ENCODE results near the gene MCRS1. TPM values are rescaled to one million over a fixed set of nuclear protein-coding genes. Genes with fewer than 3 reads are reported as not detected.

The MCRS1 gene
- total RNA-seq, 1 donor from 2014 or later = 65.6 TPM

DNA sequence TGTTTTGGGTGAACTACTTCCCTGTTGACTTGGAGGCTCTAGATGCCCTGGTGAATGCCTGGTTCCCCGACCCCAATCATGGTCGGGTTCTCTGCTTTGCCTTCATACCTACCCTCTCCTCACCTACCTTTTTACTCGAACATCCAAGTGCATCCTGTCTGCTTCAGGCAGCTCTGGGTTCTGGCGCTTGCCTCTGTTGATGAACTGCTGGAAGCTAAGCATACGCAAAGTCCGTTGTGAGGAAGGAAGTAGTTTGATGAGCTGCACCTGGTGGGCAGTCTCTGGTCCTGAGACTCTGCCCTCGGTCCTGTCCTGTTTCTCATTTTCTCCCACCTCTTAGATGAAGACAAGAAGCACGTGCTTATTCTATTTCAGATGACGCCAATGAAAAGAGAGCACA lies 15.5 kb downstream of the MCRS1 start:
- peaks cover 7% of the 10 kb centered on the region for H3K4me1 Mint-ChIP-seq
- no peaks in the 10 kb centered on the region for H3K9me3 Mint-ChIP-seq
- peaks cover 25% of the 10 kb centered on the region for H3K27me3 Mint-ChIP-seq (ENCODE audit: low read depth)
- DNase-seq (ENCODE audit: low spot score in 2 of 2, unreplicated experiment in 2 of 2) = no peak
- H3K4me3 Mint-ChIP-seq = no peak overlapping the region
- TF ChIP-seq, protein P1, sequence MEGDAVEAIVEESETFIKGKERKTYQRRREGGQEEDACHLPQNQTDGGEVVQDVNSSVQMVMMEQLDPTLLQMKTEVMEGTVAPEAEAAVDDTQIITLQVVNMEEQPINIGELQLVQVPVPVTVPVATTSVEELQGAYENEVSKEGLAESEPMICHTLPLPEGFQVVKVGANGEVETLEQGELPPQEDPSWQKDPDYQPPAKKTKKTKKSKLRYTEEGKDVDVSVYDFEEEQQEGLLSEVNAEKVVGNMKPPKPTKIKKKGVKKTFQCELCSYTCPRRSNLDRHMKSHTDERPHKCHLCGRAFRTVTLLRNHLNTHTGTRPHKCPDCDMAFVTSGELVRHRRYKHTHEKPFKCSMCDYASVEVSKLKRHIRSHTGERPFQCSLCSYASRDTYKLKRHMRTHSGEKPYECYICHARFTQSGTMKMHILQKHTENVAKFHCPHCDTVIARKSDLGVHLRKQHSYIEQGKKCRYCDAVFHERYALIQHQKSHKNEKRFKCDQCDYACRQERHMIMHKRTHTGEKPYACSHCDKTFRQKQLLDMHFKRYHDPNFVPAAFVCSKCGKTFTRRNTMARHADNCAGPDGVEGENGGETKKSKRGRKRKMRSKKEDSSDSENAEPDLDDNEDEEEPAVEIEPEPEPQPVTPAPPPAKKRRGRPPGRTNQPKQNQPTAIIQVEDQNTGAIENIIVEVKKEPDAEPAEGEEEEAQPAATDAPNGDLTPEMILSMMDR (IDR thresholded peaks at IDR 0.05; ENCODE audit: unreplicated experiment) = no peak
- no peak overlapping the region for H3K27ac Mint-ChIP-seq
- H3K36me3 Mint-ChIP-seq = peaks cover 6% of the 10 kb centered on the region

DNA sequence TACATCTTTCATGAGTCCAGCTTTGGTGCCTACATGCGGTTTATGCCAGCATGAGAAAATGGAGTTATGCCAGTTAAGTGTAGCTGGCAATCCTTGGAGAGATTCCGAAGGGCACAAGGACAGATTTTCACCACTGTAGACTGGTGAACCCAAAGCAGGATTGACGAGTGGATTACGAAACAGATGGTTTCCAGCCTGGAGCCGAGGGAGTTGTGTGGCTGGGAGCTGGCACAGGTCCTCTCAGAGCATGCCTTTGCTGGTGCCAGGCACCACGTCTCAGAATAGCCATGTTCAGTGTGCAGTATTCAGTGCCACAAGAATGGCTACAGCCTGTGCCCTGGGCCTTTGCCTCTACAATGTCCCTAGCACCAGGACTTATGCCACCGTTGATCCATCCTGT lies 15.9 kb downstream of the MCRS1 start:
- no peaks in the 10 kb centered on the region for H3K9me3 Mint-ChIP-seq
- H3K27ac Mint-ChIP-seq = no peak overlapping the region
- peaks cover 11% of the 10 kb centered on the region for H3K4me1 Mint-ChIP-seq
- TF ChIP-seq, protein P1 (IDR thresholded peaks at IDR 0.05; ENCODE audit: unreplicated experiment) = no peak
- H3K36me3 Mint-ChIP-seq = peaks cover 6% of the 10 kb centered on the region
- no peak for DNase-seq (ENCODE audit: low spot score in 2 of 2, unreplicated experiment in 2 of 2)
- no peak overlapping the region for H3K4me3 Mint-ChIP-seq
- H3K27me3 Mint-ChIP-seq (ENCODE audit: low read depth) = peaks cover 29% of the 10 kb centered on the region

DNA sequence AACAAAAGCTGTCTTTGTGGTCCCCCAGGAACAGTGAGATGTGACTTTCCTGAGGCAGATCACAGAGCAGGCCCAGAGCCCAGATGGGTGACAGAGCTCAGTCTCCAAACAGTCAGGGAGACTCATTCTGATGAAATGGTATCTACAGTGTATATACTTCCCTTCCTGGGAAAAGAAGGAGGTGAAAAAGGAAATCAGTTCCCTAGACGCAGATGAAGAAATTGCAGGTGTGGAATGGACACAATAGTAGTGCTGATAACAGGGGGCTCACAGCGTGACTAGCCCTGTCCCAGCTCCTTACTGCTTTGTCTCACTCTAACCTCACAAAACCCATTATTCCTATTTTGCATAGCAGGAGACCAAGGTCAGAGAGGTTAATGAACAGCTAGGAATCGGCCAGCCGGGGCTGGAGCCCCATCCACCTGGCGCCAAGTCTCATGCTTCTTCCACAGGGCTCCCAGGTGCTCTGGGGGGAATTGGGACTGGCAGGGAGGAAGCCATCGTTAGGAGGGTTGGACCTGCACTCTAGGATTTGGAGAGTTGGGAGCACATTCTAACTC lies 17.2 kb downstream of the MCRS1 start:
- Mint-ChIP-seq H3K4me1 (peaks cover 12% of the 10 kb centered on the region), H3K4me3 (no peak overlapping the region), H3K9me3 (no peaks in the 10 kb centered on the region), H3K27ac (no peak overlapping the region), H3K36me3 (no peaks in the 10 kb centered on the region), H3K27me3 (ENCODE audit: low read depth) (peaks cover 37% of the 10 kb centered on the region)
- TF ChIP-seq, protein P1 (IDR thresholded peaks at IDR 0.05; ENCODE audit: unreplicated experiment) = no peak
- no peak for DNase-seq (ENCODE audit: low spot score in 2 of 2, unreplicated experiment in 2 of 2)

DNA sequence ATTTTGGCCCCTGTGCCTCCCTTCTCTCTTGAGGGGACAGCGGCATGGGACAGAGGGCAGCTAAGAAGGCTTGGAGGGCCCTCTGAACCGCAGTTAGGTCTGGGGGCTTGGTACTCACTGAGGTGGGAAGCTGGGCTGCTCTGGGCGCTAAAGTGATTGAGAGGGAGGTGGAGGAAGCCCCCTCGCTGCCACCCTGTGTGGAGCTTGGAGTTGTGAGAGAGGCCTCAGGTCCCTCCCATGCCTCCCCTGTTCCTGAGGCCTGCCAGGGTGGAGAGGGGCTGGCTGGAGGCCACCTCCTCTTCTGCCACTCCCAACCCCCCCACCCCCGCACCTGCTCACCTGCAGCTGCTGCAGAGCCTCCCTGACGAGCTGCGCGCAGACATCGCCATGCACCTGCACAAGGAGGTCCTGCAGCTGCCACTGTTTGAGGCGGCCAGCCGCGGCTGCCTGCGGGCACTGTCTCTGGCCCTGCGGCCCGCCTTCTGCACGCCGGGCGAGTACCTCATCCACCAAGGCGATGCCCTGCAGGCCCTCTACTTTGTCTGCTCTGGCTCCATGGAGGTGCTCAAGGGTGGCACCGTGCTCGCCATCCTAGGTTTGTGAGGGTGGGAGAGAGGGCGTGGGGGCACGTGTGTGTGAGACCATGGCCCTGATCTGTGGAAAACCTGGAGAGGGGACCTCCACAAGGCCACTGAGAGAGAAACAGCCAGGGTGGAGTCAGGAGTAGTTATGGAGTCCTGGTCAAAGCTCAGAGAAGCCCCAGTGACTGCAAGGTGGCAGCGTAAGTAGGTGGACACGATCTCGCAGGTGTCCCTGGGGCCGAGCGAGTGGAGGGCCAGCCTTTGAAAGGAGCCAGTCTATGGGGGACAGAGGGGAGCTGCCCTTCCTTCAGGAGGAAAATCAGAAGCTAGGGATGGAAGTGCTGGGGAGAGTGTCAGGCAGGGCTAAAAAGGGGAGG lies 17.9 kb downstream of the MCRS1 start:
- DNase-seq (ENCODE audit: low spot score in 2 of 2, unreplicated experiment in 2 of 2) = no peak

DNA sequence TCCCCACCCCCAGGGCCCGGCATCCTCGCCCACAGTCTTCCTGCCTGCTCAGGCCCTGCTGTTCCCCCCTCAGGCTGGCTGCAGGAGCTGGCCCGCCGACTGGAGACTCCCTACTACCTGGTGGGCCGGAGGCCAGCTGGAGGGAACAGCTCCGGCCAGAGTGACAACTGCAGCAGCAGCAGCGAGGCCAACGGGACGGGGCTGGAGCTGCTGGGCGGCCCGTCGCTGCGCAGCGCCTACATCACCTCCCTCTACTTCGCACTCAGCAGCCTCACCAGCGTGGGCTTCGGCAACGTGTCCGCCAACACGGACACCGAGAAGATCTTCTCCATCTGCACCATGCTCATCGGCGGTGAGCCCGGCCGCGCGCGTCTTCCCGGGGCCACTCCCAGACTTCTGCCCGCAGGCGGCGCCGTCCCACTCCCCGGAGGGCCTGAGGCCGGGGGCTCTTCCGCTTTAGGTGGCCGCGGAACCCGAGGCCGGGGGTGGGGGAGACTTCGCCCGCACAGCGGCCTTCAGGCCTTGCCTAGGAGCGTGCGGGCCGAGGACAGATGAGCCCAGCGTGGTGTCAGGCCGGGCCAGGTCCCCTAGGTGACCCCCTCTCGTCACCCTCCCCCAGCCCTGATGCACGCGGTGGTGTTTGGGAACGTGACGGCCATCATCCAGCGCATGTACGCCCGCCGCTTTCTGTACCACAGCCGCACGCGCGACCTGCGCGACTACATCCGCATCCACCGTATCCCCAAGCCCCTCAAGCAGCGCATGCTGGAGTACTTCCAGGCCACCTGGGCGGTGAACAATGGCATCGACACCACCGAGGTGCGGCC lies 18.9 kb downstream of the MCRS1 start:
- peaks cover 52% of the 10 kb centered on the region for H3K27me3 Mint-ChIP-seq (ENCODE audit: low read depth)
- H3K27ac Mint-ChIP-seq = no peak overlapping the region
- TF ChIP-seq, protein P1 (IDR thresholded peaks at IDR 0.05; ENCODE audit: unreplicated experiment) = no peak
- peak in 1 of 2 experiments; percentile 58 for DNase-seq (ENCODE audit: low spot score in 2 of 2, unreplicated experiment in 2 of 2)
- peak overlapping the region; percentile 57 for H3K4me3 Mint-ChIP-seq
- peaks cover 15% of the 10 kb centered on the region for H3K4me1 Mint-ChIP-seq
- no peaks in the 10 kb centered on the region for H3K36me3 Mint-ChIP-seq
- no peaks in the 10 kb centered on the region for H3K9me3 Mint-ChIP-seq

More for the DNA sequence above, 17.9 kb downstream of the MCRS1 start:
- Mint-ChIP-seq H3K27ac (no peak overlapping the region), H3K9me3 (no peaks in the 10 kb centered on the region), H3K27me3 (ENCODE audit: low read depth) (peaks cover 42% of the 10 kb centered on the region), H3K4me3 (peak overlapping the region; percentile 3), H3K4me1 (peaks cover 12% of the 10 kb centered on the region), H3K36me3 (no peaks in the 10 kb centered on the region)
- TF ChIP-seq, protein P1 (IDR thresholded peaks at IDR 0.05; ENCODE audit: unreplicated experiment) = no peak

Measured in mesothelial cell of epicardium (in vitro differentiated cells).